ENCODE results near the gene RHBDD3.
"Not testable (repeated sequence)": the region's sequence is repeated elsewhere in the genome, so short reads cannot be mapped to it uniquely, and the experiment has no call there.

RHBDD3 gene

GRCh38 chr22:29247891-29248290 lies 19.9 kb downstream of the RHBDD3 start:
- DNase-seq (ENCODE audit: low spot score): not testable (repeated sequence)

GRCh38 chr22:29245626-29246385 lies 22.0 kb downstream of the RHBDD3 start:
- DNase-seq (ENCODE audit: low spot score): peak; percentile 71

- no peak for DNase-seq (ENCODE audit: low spot score)
These were observed 22.8 kb downstream of the RHBDD3 start for GRCh38 chr22:29244785-29245625.

- DNase-seq (ENCODE audit: low spot score): no peak
These were observed 23.8 kb downstream of the RHBDD3 start for GRCh38 chr22:29243874-29244446.

- DNase-seq (ENCODE audit: low spot score): not testable (repeated sequence)
These were observed 27.3 kb downstream of the RHBDD3 start for GRCh38 chr22:29240481-29240880.

GRCh38 chr22:29233277-29233877 lies 34.4 kb downstream of the RHBDD3 start:
- DNase-seq (ENCODE audit: low spot score): no peak

GRCh38 chr22:29231971-29232959 lies 35.5 kb downstream of the RHBDD3 start:
- no peak for DNase-seq (ENCODE audit: low spot score)

GRCh38 chr22:29230972-29231875 lies 36.6 kb downstream of the RHBDD3 start:
- DNase-seq (ENCODE audit: low spot score): no peak

GRCh38 chr22:29226351-29226981 lies 41.3 kb downstream of the RHBDD3 start:
- DNase-seq (ENCODE audit: low spot score): no peak

- DNase-seq (ENCODE audit: low spot score): no peak
These were observed 42.2 kb downstream of the RHBDD3 start for GRCh38 chr22:29225422-29226090.

GRCh38 chr22:29224859-29225410 lies 42.8 kb downstream of the RHBDD3 start:
- no peak for DNase-seq (ENCODE audit: low spot score)

- no peak for DNase-seq (ENCODE audit: low spot score)
These were observed 43.5 kb downstream of the RHBDD3 start for GRCh38 chr22:29224121-29224858.

- no peak for DNase-seq (ENCODE audit: low spot score)
These were observed 47.7 kb downstream of the RHBDD3 start for GRCh38 chr22:29219881-29220670.

- not testable (repeated sequence) for DNase-seq (ENCODE audit: low spot score)
These were observed 48.4 kb downstream of the RHBDD3 start for GRCh38 chr22:29219409-29219782.

- DNase-seq (ENCODE audit: low spot score): no peak
These were observed 48.9 kb downstream of the RHBDD3 start for GRCh38 chr22:29218758-29219408.
